GM23338 (cell line): ENCODE data around the gene PRG2.

ENCODE experiments used
- CREB1 ChIP-seq: fragments of 250-450 bp; sonication (Bioruptor Pico); IDR thresholded peaks from 2 replicates; pipeline ENCODE4 v1.5.0; 2020; ENCODE audit warnings: low read depth, mild to moderate bottlenecking, moderate library complexity
- CTCF ChIP-seq, 2 experiments: fragments of 200-600 bp in 1 of 2; sonication (generic) in 1 of 2; conservative IDR thresholded peaks; 2 replicates each; pipeline versions ENCODE4 v1.5.1 to v1.6.1; 2016 to 2017; ENCODE audit warnings: antibody characterized with exemption in 2 of 2, low read depth in 2 of 2, mild to moderate bottlenecking in 2 of 2, moderate library complexity in 1 of 2
- EZH2 ChIP-seq: fragments of 200-600 bp; sonication (generic); IDR thresholded peaks from one replicate; pipeline ENCODE4 v1.8.0; 2017; ENCODE audit warnings: antibody characterized with exemption, mild to moderate bottlenecking, low read depth; ENCODE audit not compliant: unreplicated experiment
- EZH2phosphoT487 ChIP-seq: fragments of 200-600 bp; sonication (generic); IDR thresholded peaks from one replicate; pipeline ENCODE4 v1.8.1; 2018; ENCODE audit warnings: antibody characterized with exemption; ENCODE audit not compliant: unreplicated experiment
- JUNB ChIP-seq: IDR thresholded peaks from one replicate; pipeline ENCODE4 v1.6.1; 2016; ENCODE audit warnings: antibody characterized with exemption; ENCODE audit not compliant: unreplicated experiment
- NANOG ChIP-seq: IDR thresholded peaks from 2 replicates; pipeline ENCODE4 v1.6.1; 2016; ENCODE audit warnings: antibody characterized with exemption, borderline replicate concordance
- POLR2AphosphoS5 ChIP-seq: IDR thresholded peaks from 2 replicates; pipeline ENCODE4 v1.6.1; 2016; ENCODE audit warnings: antibody characterized with exemption, low read depth
- ZNF114 ChIP-seq: fragments of 250-450 bp; sonication (Bioruptor Pico); IDR thresholded peaks from 2 replicates; pipeline ENCODE4 v1.5.0; 2020; ENCODE audit warnings: mild to moderate bottlenecking, moderate library complexity
- ZNF331 ChIP-seq: fragments of 250-450 bp; sonication (Bioruptor Pico); IDR thresholded peaks from 2 replicates; pipeline ENCODE4 v1.5.0; 2020; ENCODE audit warnings: low read depth, mild to moderate bottlenecking, moderate library complexity
- TF ChIP-seq, protein P1 (sequence below): IDR thresholded peaks from one replicate; pipeline ENCODE4 v1.6.1; 2018; ENCODE audit warnings: antibody characterized with exemption; ENCODE audit not compliant: unreplicated experiment

GRCh38 chr11:57368845-57369232 is 21.6 kb downstream of the PRG2 start:
- no peak for TF ChIP-seq POLR2AphosphoS5
- TF ChIP-seq CTCF (conservative IDR thresholded peaks at IDR 0.05; ENCODE audit: low read depth in 2 of 2), result no peak
- TF ChIP-seq EZH2phosphoT487, result no peak
- TF ChIP-seq, protein P1, sequence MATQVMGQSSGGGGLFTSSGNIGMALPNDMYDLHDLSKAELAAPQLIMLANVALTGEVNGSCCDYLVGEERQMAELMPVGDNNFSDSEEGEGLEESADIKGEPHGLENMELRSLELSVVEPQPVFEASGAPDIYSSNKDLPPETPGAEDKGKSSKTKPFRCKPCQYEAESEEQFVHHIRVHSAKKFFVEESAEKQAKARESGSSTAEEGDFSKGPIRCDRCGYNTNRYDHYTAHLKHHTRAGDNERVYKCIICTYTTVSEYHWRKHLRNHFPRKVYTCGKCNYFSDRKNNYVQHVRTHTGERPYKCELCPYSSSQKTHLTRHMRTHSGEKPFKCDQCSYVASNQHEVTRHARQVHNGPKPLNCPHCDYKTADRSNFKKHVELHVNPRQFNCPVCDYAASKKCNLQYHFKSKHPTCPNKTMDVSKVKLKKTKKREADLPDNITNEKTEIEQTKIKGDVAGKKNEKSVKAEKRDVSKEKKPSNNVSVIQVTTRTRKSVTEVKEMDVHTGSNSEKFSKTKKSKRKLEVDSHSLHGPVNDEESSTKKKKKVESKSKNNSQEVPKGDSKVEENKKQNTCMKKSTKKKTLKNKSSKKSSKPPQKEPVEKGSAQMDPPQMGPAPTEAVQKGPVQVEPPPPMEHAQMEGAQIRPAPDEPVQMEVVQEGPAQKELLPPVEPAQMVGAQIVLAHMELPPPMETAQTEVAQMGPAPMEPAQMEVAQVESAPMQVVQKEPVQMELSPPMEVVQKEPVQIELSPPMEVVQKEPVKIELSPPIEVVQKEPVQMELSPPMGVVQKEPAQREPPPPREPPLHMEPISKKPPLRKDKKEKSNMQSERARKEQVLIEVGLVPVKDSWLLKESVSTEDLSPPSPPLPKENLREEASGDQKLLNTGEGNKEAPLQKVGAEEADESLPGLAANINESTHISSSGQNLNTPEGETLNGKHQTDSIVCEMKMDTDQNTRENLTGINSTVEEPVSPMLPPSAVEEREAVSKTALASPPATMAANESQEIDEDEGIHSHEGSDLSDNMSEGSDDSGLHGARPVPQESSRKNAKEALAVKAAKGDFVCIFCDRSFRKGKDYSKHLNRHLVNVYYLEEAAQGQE, result no peak
- no peak for TF ChIP-seq ZNF331 (CRISPR knock-in tag)
- no peak for TF ChIP-seq EZH2
- no peak for TF ChIP-seq JUNB
- TF ChIP-seq CREB1, result no peak
- TF ChIP-seq NANOG, result no peak
- no peak for TF ChIP-seq ZNF114 (CRISPR knock-in tag)
